GM19025 (cell line): ENCODE data around the gene OPN3.

ENCODE experiments used
- ATAC-seq: cut with Tn5 transposase; IDR thresholded peaks from one replicate; pipeline ENCODE4 v1.9.1; 2021; ENCODE audit warnings: mild to moderate bottlenecking, low read depth, moderate library complexity; ENCODE audit not compliant: unreplicated experiment

OPN3 gene

GRCh38 chr1:241592273-241592958 is 47.8 kb downstream of the OPN3 start:
- ATAC-seq = peak; percentile 53

- ATAC-seq = no peak
Measured at GRCh38 chr1:241591736-241592135, 48.4 kb downstream of the OPN3 start.

GRCh38 chr1:241591317-241591716 is 48.9 kb downstream of the OPN3 start:
- ATAC-seq = no peak

- no peak for ATAC-seq
Measured at GRCh38 chr1:241590719-241591118, 49.5 kb downstream of the OPN3 start.

GRCh38 chr1:241589521-241589920 is 50.6 kb downstream of the OPN3 start:
- no peak for ATAC-seq

- no peak for ATAC-seq
Measured at GRCh38 chr1:241586905-241587512, 53.2 kb downstream of the OPN3 start.

- no peak for ATAC-seq
Measured at GRCh38 chr1:241582921-241583321, 57.2 kb downstream of the OPN3 start.

GRCh38 chr1:241579434-241579833 is 60.7 kb downstream of the OPN3 start:
- no peak for ATAC-seq

GRCh38 chr1:241574154-241574553 is 66.0 kb downstream of the OPN3 start:
- ATAC-seq = no peak

- no peak for ATAC-seq
Measured at GRCh38 chr1:241569848-241570247, 70.3 kb downstream of the OPN3 start.

- ATAC-seq = no peak
Measured at GRCh38 chr1:241560849-241561187, 79.4 kb downstream of the OPN3 start.

- no peak for ATAC-seq
Measured at GRCh38 chr1:241560146-241560848, 79.9 kb downstream of the OPN3 start.

- no peak for ATAC-seq
Measured at GRCh38 chr1:241557551-241558193, 82.5 kb downstream of the OPN3 start.

- ATAC-seq = no peak
Measured at GRCh38 chr1:241557031-241557430, 83.1 kb downstream of the OPN3 start.

- ATAC-seq = no peak
Measured at GRCh38 chr1:241555526-241555925, 84.6 kb downstream of the OPN3 start.

GRCh38 chr1:241553886-241554592 is 86.1 kb downstream of the OPN3 start:
- ATAC-seq = no peak

- peak; percentile 62 for ATAC-seq
Measured at GRCh38 chr1:241551759-241552638, 88.2 kb downstream of the OPN3 start.

- ATAC-seq = no peak
Measured at GRCh38 chr1:241550318-241550717, 89.9 kb downstream of the OPN3 start.

GRCh38 chr1:241548008-241548407 is 92.2 kb downstream of the OPN3 start:
- no peak for ATAC-seq
